ENCODE data around the gene CDKN2AIPNL.

DNA sequence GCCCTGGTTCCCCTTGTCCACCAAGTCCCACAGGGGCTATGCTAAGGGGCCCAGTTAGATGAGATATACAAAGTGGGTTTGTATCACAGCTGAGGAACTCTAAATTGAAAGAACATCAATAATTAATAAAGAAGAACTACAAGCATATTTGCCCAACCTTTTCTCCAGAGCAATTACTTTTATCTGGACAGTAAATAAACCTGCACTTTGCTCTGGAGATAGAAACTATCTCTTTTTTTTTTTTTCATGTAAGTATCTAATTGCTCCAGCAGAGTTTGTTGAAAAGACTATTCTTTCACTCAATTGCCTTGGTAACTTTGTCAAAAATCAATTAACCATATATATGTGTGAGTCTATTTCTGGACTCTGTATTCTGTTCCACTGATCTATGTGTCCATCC lies 6.0 kb upstream of the CDKN2AIPNL start:
- TF ChIP-seq, protein P1, sequence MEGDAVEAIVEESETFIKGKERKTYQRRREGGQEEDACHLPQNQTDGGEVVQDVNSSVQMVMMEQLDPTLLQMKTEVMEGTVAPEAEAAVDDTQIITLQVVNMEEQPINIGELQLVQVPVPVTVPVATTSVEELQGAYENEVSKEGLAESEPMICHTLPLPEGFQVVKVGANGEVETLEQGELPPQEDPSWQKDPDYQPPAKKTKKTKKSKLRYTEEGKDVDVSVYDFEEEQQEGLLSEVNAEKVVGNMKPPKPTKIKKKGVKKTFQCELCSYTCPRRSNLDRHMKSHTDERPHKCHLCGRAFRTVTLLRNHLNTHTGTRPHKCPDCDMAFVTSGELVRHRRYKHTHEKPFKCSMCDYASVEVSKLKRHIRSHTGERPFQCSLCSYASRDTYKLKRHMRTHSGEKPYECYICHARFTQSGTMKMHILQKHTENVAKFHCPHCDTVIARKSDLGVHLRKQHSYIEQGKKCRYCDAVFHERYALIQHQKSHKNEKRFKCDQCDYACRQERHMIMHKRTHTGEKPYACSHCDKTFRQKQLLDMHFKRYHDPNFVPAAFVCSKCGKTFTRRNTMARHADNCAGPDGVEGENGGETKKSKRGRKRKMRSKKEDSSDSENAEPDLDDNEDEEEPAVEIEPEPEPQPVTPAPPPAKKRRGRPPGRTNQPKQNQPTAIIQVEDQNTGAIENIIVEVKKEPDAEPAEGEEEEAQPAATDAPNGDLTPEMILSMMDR (IDR thresholded peaks at IDR 0.05) = no peak
- TF ChIP-seq POLR2A (IDR thresholded peaks at IDR 0.05) = no peak
